HG03159 (cell line): ENCODE results near the gene KCNMB2.
"Not testable (repeated sequence)": the region's sequence is repeated elsewhere in the genome, so short reads cannot be mapped to it uniquely, and the experiment has no call there.

Experiments
- ATAC-seq: cut with Tn5 transposase; IDR thresholded peaks from one replicate; pipeline ENCODE4 v1.9.1; 2021; ENCODE audit warnings: mild to moderate bottlenecking, moderate library complexity; ENCODE audit not compliant: unreplicated experiment

The KCNMB2 gene

GRCh38 chr3:178847190-178847589 is 311.0 kb downstream of the KCNMB2 start:
- ATAC-seq, result no peak

GRCh38 chr3:178849199-178849910 is 313.1 kb downstream of the KCNMB2 start:
- no peak for ATAC-seq

GRCh38 chr3:178850450-178851190 is 314.4 kb downstream of the KCNMB2 start:
- ATAC-seq, result no peak

- ATAC-seq, result no peak
Observed at GRCh38 chr3:178851564-178851963, 315.3 kb downstream of the KCNMB2 start.

- no peak for ATAC-seq
Observed at GRCh38 chr3:178856804-178857203, 320.6 kb downstream of the KCNMB2 start.

- ATAC-seq, result no peak
Observed at GRCh38 chr3:178859386-178859785, 323.1 kb downstream of the KCNMB2 start.

- ATAC-seq, result not testable (repeated sequence)
Observed at GRCh38 chr3:178859900-178860436, 323.7 kb downstream of the KCNMB2 start.

- ATAC-seq, result no peak
Observed at GRCh38 chr3:178868681-178869080, 332.4 kb downstream of the KCNMB2 start.

GRCh38 chr3:178870085-178870484 is 333.8 kb downstream of the KCNMB2 start:
- ATAC-seq, result no peak

- no peak for ATAC-seq
Observed at GRCh38 chr3:178875157-178875556, 338.9 kb downstream of the KCNMB2 start.

- ATAC-seq, result no peak
Observed at GRCh38 chr3:178875836-178876235, 339.6 kb downstream of the KCNMB2 start.

GRCh38 chr3:178880274-178880673 is 344.0 kb downstream of the KCNMB2 start:
- ATAC-seq, result no peak
